Keratinocyte (primary cell): ENCODE data around the gene CEACAM7.

Source experiments
- EZH2 ChIP-seq: IDR thresholded peaks from one replicate; pipeline ENCODE4 v1.6.1; 2012; ENCODE audit warnings: inconsistent platforms, mild to moderate bottlenecking, low read length, moderate library complexity
- TF ChIP-seq, protein P1 (sequence below), 3 experiments: IDR thresholded peaks in 1 of 3; conservative IDR thresholded peaks in 1 of 3; optimal IDR thresholded peaks in 1 of 3; 2 replicates in 2 of 3; 3 replicates in 1 of 3; pipeline versions ENCODE3 to v1.5.1; 2011; ENCODE audit warnings: low read length in 3 of 3, mild to moderate bottlenecking in 3 of 3, moderate library complexity in 2 of 3, control low read depth in 1 of 3, inconsistent platforms in 1 of 3; ENCODE audit not compliant: insufficient read depth in 2 of 3; ENCODE audit errors: extremely low read depth in 1 of 3

DNA sequence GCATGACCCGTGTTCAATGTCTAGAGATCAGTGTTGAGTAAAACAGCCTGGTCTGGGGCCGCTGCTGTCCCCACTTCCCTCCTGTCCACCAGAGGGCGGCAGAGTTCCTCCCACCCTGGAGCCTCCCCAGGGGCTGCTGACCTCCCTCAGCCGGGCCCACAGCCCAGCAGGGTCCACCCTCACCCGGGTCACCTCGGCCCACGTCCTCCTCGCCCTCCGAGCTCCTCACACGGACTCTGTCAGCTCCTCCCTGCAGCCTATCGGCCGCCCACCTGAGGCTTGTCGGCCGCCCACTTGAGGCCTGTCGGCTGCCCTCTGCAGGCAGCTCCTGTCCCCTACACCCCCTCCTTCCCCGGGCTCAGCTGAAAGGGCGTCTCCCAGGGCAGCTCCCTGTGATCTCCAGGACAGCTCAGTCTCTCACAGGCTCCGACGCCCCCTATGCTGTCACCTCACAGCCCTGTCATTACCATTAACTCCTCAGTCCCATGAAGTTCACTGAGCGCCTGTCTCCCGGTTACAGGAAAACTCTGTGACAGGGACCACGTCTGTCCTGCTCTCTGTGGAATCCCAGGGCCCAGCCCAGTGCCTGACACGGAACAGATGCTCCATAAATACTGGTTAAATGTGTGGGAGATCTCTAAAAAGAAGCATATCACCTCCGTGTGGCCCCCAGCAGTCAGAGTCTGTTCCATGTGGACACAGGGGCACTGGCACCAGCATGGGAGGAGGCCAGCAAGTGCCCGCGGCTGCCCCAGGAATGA, 18.9 kb upstream of the CEACAM7 start:
- TF ChIP-seq, protein P1, sequence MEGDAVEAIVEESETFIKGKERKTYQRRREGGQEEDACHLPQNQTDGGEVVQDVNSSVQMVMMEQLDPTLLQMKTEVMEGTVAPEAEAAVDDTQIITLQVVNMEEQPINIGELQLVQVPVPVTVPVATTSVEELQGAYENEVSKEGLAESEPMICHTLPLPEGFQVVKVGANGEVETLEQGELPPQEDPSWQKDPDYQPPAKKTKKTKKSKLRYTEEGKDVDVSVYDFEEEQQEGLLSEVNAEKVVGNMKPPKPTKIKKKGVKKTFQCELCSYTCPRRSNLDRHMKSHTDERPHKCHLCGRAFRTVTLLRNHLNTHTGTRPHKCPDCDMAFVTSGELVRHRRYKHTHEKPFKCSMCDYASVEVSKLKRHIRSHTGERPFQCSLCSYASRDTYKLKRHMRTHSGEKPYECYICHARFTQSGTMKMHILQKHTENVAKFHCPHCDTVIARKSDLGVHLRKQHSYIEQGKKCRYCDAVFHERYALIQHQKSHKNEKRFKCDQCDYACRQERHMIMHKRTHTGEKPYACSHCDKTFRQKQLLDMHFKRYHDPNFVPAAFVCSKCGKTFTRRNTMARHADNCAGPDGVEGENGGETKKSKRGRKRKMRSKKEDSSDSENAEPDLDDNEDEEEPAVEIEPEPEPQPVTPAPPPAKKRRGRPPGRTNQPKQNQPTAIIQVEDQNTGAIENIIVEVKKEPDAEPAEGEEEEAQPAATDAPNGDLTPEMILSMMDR (optimal IDR thresholded peaks at IDR 0.05 in 1 of 3, IDR thresholded peaks at IDR 0.05 in 1 of 3, conservative IDR thresholded peaks at IDR 0.05 in 1 of 3; ENCODE audit: extremely low read depth in 1 of 3, insufficient read depth in 2 of 3, low read length in 3 of 3): peak; percentile 69 to 92 (median 88)
- no peak for TF ChIP-seq EZH2
